Aorta (tissue), 5 donors: ENCODE data around the gene MYPOP. TPM values are rescaled to one million over a fixed set of nuclear protein-coding genes. Genes with fewer than 3 reads are reported as not detected.
"Not testable (repeated sequence)": the region's sequence is repeated elsewhere in the genome, so short reads cannot be mapped to it uniquely, and the experiment has no call there.

Experiments
- ATAC-seq: fragments of 200-7000 bp; cut with Tn5 transposase; one replicate; pipeline ENCODE4 v1.9.1; 2022; ENCODE audit warnings: moderate library complexity; ENCODE audit not compliant: low FRiP score
- DNase-seq, 2 donors: peaks; one replicate each; pipeline ENCODE4 v3.0.0-alpha.2; 2020
- H3K27ac ChIP-seq, 2 donors: one replicate each; pipeline ENCODE4 v1.5.1; 2013; ENCODE audit warnings: low read length in 2 of 2, mild to moderate bottlenecking in 2 of 2, moderate library complexity in 2 of 2, control low read depth in 1 of 2, inconsistent platforms in 1 of 2, low read depth in 1 of 2
- H3K27me3 ChIP-seq, 2 donors: one replicate each; pipeline ENCODE4 v1.6.1; 2013; ENCODE audit warnings: control low read depth in 1 of 2, low read length in 1 of 2, mild to moderate bottlenecking in 1 of 2, moderate library complexity in 1 of 2; ENCODE audit not compliant: insufficient read depth in 2 of 2, control insufficient read depth in 1 of 2
- H3K36me3 ChIP-seq, 2 donors: one replicate each; pipeline ENCODE4 v1.6.1; 2013; ENCODE audit warnings: control low read depth in 1 of 2, low read length in 1 of 2, mild to moderate bottlenecking in 1 of 2; ENCODE audit not compliant: insufficient read depth in 2 of 2, control insufficient read depth in 1 of 2
- H3K4me1 ChIP-seq, 2 donors: one replicate each; pipeline ENCODE4 v1.6.1; 2013; ENCODE audit warnings: low read length in 2 of 2, control low read depth in 1 of 2, mild to moderate bottlenecking in 1 of 2, moderate library complexity in 1 of 2; ENCODE audit not compliant: insufficient read depth in 2 of 2, control insufficient read depth in 1 of 2
- H3K4me3 ChIP-seq, 2 donors: one replicate each; pipeline ENCODE4 v1.5.1; 2013; ENCODE audit warnings: low read length in 2 of 2, control low read depth in 1 of 2, mild to moderate bottlenecking in 1 of 2
- H3K9me3 ChIP-seq: one replicate; pipeline ENCODE4 v1.6.1; 2013; ENCODE audit warnings: mild to moderate bottlenecking, low read length; ENCODE audit not compliant: control insufficient read depth
- WGBS, 2 donors: extraction: QIAGEN DNeasy Blood & Tissue Kit; methylation state at CpG; one replicate each; pipeline ENCODE4 v1.1.7; 2013; 5-methylcytosine and 5-hydroxymethylcytosine counted together
- intact Hi-C, 2 donors: fragments of 100-400 bp; cut with DNase I; formaldehyde crosslinking; loops; one replicate each; pipeline versions ENCODE4 v1.14.2 to v1.15.0; 2022
- polyA plus RNA-seq, 2 donors: library from polyadenylated mRNA; stranded (reverse); fragments of 200-250 nt; gene quantifications; one replicate each; pipeline ENCODE4 v1.2.3, GENCODE V29; 2013
- total RNA-seq, 2 donors: library from RNA; stranded (reverse); fragmentation: NEBNext Ultra II Directional; extraction: Animal tissue kit (Norgen Biotek cat#: 25700); gene quantifications; one replicate each; pipeline ENCODE4 v1.2.1, GENCODE V29; 2021
- donor health status: healthy with polysubstance abuse.
- donor health status: Bipolar disorder and iron deficiency.
- donor health status: DM: no; HTN: no; CAD: no.
- donor health status: DM: no; HTN: no; CAD: no.
- donor health status: DM: yes; HTN: yes; CAD: no.

MYPOP gene
- total and polyA plus RNA-seq, 4 donors: 4.9 to 8.3 (median 6.5) TPM

GRCh38 chr19:45873219-45873772 lies 29.1 kb downstream of the MYPOP start:
- DNase-seq (no peak), ATAC-seq (no peak)
- intact Hi-C loops: no loop called here
- Histone ChIP-seq H3K36me3 (no peaks in the 10 kb centered on the region), H3K4me3 (no peak overlapping the region), H3K27me3 (no peaks in the 10 kb centered on the region), H3K9me3 (no peaks in the 10 kb centered on the region), H3K4me1 (no peaks in the 10 kb centered on the region), H3K27ac (no peak overlapping the region)
- WGBS, 2 donors: 86 to 90% methylated on average over 7 of the region's 7 CpGs

GRCh38 chr19:45872095-45872919 lies 30.1 kb downstream of the MYPOP start:
- DNase-seq (no peak), ATAC-seq (no peak)
- Histone ChIP-seq H3K4me3 (no peak overlapping the region), H3K27me3 (no peaks in the 10 kb centered on the region), H3K36me3 (no peaks in the 10 kb centered on the region), H3K9me3 (no peaks in the 10 kb centered on the region), H3K4me1 (no peaks in the 10 kb centered on the region), H3K27ac (no peak overlapping the region)
- WGBS, 2 donors: 90 to 94% methylated on average over 30 to 34 of the region's 34 CpGs
- intact Hi-C loops: no loop called here

GRCh38 chr19:45870798-45871197 lies 31.6 kb downstream of the MYPOP start:
- Histone ChIP-seq H3K27me3 (no peaks in the 10 kb centered on the region), H3K4me1 (no peaks in the 10 kb centered on the region), H3K36me3 (no peaks in the 10 kb centered on the region), H3K27ac (no peak overlapping the region), H3K4me3 (no peak overlapping the region), H3K9me3 (no peaks in the 10 kb centered on the region)
- ATAC-seq: no peak
- 78 to 80% methylated on average over 5 of the region's 5 CpGs for WGBS, 2 donors
- DNase-seq: no peak
- intact Hi-C loops: no loop called here

- H3K4me1 ChIP-seq, DNase-seq, H3K4me3 ChIP-seq, H3K36me3 ChIP-seq, ATAC-seq, H3K9me3 ChIP-seq, intact Hi-C loops, H3K27me3 ChIP-seq, H3K27ac ChIP-seq: not testable (repeated sequence)
- WGBS, 2 donors: 74 to 84% methylated on average over 2 to 4 of the region's 4 CpGs
Measured at GRCh38 chr19:45867241-45867640, 35.2 kb downstream of the MYPOP start.

GRCh38 chr19:45866400-45867176 lies 35.8 kb downstream of the MYPOP start:
- no peaks in the 10 kb centered on the region for H3K4me1 ChIP-seq
- ATAC-seq (no peak), DNase-seq (no peak)
- H3K4me3 ChIP-seq: no peak overlapping the region
- H3K36me3 ChIP-seq: no peaks in the 10 kb centered on the region
- WGBS, 2 donors: 68 to 70% methylated on average over 11 of the region's 11 CpGs
- H3K27ac ChIP-seq: no peak overlapping the region
- H3K9me3 ChIP-seq: no peaks in the 10 kb centered on the region
- no peaks in the 10 kb centered on the region for H3K27me3 ChIP-seq
- intact Hi-C loops: no loop called here

GRCh38 chr19:45865269-45865948 lies 37.0 kb downstream of the MYPOP start:
- H3K27me3 ChIP-seq: no peaks in the 10 kb centered on the region
- ATAC-seq (no peak), DNase-seq (no peak)
- 63 to 68% methylated on average over 9 of the region's 9 CpGs for WGBS, 2 donors
- H3K9me3 ChIP-seq: no peaks in the 10 kb centered on the region
- no peaks in the 10 kb centered on the region for H3K36me3 ChIP-seq
- intact Hi-C loops: loop anchor here in 1 of 2 donors (2.0 kb wide), 1 partner anchor 65 kb away; no protein-coding TSS in a partner anchor
- H3K4me3 ChIP-seq: no peak overlapping the region
- H3K4me1 ChIP-seq: no peaks in the 10 kb centered on the region
- no peak overlapping the region for H3K27ac ChIP-seq

GRCh38 chr19:45864629-45865082 lies 37.8 kb downstream of the MYPOP start:
- intact Hi-C loops: loop anchor here in 1 of 2 donors (2.0 kb wide), 1 partner anchor 66 kb away; no protein-coding TSS in a partner anchor

More at GRCh38 chr19:45864629-45865082, 37.8 kb downstream of the MYPOP start:
- no peaks in the 10 kb centered on the region for H3K9me3 ChIP-seq
- H3K27me3 ChIP-seq: no peaks in the 10 kb centered on the region
- H3K4me1 ChIP-seq: no peaks in the 10 kb centered on the region
- H3K27ac ChIP-seq: no peak overlapping the region
- no peak for DNase-seq
- 8 to 12% methylated on average over 12 of the region's 12 CpGs for WGBS, 2 donors
- H3K36me3 ChIP-seq: no peaks in the 10 kb centered on the region
- no peak for ATAC-seq
- no peak overlapping the region for H3K4me3 ChIP-seq
